ENCODE data around the gene TWSG1.
A peak's percentile ranks its signal among the peaks of the same experiment; 100 is the strongest.
"Not testable (repeated sequence)": the region's sequence is repeated elsewhere in the genome, so short reads cannot be mapped to it uniquely, and the experiment has no call there.

Gene TWSG1

GRCh38 chr18:9401176-9401575 is 66.6 kb downstream of the TWSG1 start:
- Histone ChIP-seq H3K9me3 (ENCODE audit: insufficient read depth, low read depth, low read length) (no peaks in the 10 kb centered on the region), H3K9me2 (replicated peaks; ENCODE audit: low read depth, low read length) (no peaks in the 10 kb centered on the region), H3K79me2 (ENCODE audit: insufficient read depth, low read length) (no peaks in the 10 kb centered on the region), H3F3A (ENCODE audit: low read depth) (no peaks in the 10 kb centered on the region), H3K4me3 (ENCODE audit: low read length, poor library complexity, severe bottlenecking) (no peak overlapping the region), H3K4me2 (ENCODE audit: low read depth, low read length, poor library complexity, severe bottlenecking) (no peak overlapping the region), H2AFZ (ENCODE audit: low read length) (no peak overlapping the region), H4K20me1 (ENCODE audit: insufficient read depth, low read length, poor library complexity, severe bottlenecking) (no peaks in the 10 kb centered on the region), H3K4me1 (ENCODE audit: insufficient read depth, low read length, poor library complexity, severe bottlenecking) (no peaks in the 10 kb centered on the region), H3K36me3 (ENCODE audit: insufficient read depth, low read length) (peaks cover 7% of the 10 kb centered on the region; the same call in 1 of the 2 replicates), H3K27me3 (ENCODE audit: insufficient read depth, low read length, poor library complexity, severe bottlenecking) (no peaks in the 10 kb centered on the region), H3K9ac (ENCODE audit: low read depth, low read length, poor library complexity, severe bottlenecking) (no peak overlapping the region)
- TF ChIP-seq EZH2phosphoT487 (IDR thresholded peaks at IDR 0.05; ENCODE audit: borderline replicate concordance) = no peak

GRCh38 chr18:9402358-9403007 is 67.9 kb downstream of the TWSG1 start:
- H3K36me3 ChIP-seq (ENCODE audit: insufficient read depth, low read length); H3K27me3 ChIP-seq (ENCODE audit: insufficient read depth, low read length, poor library complexity, severe bottlenecking); H4K20me1 ChIP-seq (ENCODE audit: insufficient read depth, low read length, poor library complexity, severe bottlenecking); H3K9ac ChIP-seq (ENCODE audit: low read depth, low read length, poor library complexity, severe bottlenecking); H3K79me2 ChIP-seq (ENCODE audit: insufficient read depth, low read length); H3K4me3 ChIP-seq (ENCODE audit: low read length, poor library complexity, severe bottlenecking); H3K9me3 ChIP-seq (ENCODE audit: insufficient read depth, low read depth, low read length); H3K4me2 ChIP-seq (ENCODE audit: low read depth, low read length, poor library complexity, severe bottlenecking); H2AFZ ChIP-seq (ENCODE audit: low read length); H3K4me1 ChIP-seq (ENCODE audit: insufficient read depth, low read length, poor library complexity, severe bottlenecking); H3F3A ChIP-seq (ENCODE audit: low read depth); H3K9me2 ChIP-seq (replicated peaks; ENCODE audit: low read depth, low read length): not testable (repeated sequence)

- Histone ChIP-seq H3K9me3 (ENCODE audit: insufficient read depth, low read depth, low read length) (no peaks in the 10 kb centered on the region), H3K4me1 (ENCODE audit: insufficient read depth, low read length, poor library complexity, severe bottlenecking) (no peaks in the 10 kb centered on the region), H3K4me3 (ENCODE audit: low read length, poor library complexity, severe bottlenecking) (peak overlapping the region; percentile 68), H3K79me2 (ENCODE audit: insufficient read depth, low read length) (no peaks in the 10 kb centered on the region), H3K27me3 (ENCODE audit: insufficient read depth, low read length, poor library complexity, severe bottlenecking) (no peaks in the 10 kb centered on the region), H3F3A (ENCODE audit: low read depth) (no peaks in the 10 kb centered on the region), H3K9ac (ENCODE audit: low read depth, low read length, poor library complexity, severe bottlenecking) (peak overlapping the region; percentile 55), H2AFZ (ENCODE audit: low read length) (peak overlapping the region; percentile 56; the same call in 1 of the 2 replicates), H3K36me3 (ENCODE audit: insufficient read depth, low read length) (no peaks in the 10 kb centered on the region), H3K9me2 (replicated peaks; ENCODE audit: low read depth, low read length) (no peaks in the 10 kb centered on the region), H4K20me1 (ENCODE audit: insufficient read depth, low read length, poor library complexity, severe bottlenecking) (no peaks in the 10 kb centered on the region), H3K4me2 (ENCODE audit: low read depth, low read length, poor library complexity, severe bottlenecking) (peak overlapping the region; percentile 55)
- TF ChIP-seq EZH2phosphoT487 (IDR thresholded peaks at IDR 0.05; ENCODE audit: borderline replicate concordance) (no peak), CTCF (conservative IDR thresholded peaks at IDR 0.05; ENCODE audit: low read length) (peak; percentile 41)
Measured at GRCh38 chr18:9403795-9404564, 69.4 kb downstream of the TWSG1 start.

- Histone ChIP-seq H4K20me1 (ENCODE audit: insufficient read depth, low read length, poor library complexity, severe bottlenecking) (no peaks in the 10 kb centered on the region), H3K27me3 (ENCODE audit: insufficient read depth, low read length, poor library complexity, severe bottlenecking) (no peaks in the 10 kb centered on the region), H3K4me3 (ENCODE audit: low read length, poor library complexity, severe bottlenecking) (peak overlapping the region; percentile 68), H3K79me2 (ENCODE audit: insufficient read depth, low read length) (no peaks in the 10 kb centered on the region), H2AFZ (ENCODE audit: low read length) (peak overlapping the region; percentile 56; the same call in 1 of the 2 replicates), H3F3A (ENCODE audit: low read depth) (no peaks in the 10 kb centered on the region), H3K9ac (ENCODE audit: low read depth, low read length, poor library complexity, severe bottlenecking) (peak overlapping the region; percentile 55), H3K9me3 (ENCODE audit: insufficient read depth, low read depth, low read length) (no peaks in the 10 kb centered on the region), H3K36me3 (ENCODE audit: insufficient read depth, low read length) (no peaks in the 10 kb centered on the region), H3K4me1 (ENCODE audit: insufficient read depth, low read length, poor library complexity, severe bottlenecking) (no peaks in the 10 kb centered on the region), H3K4me2 (ENCODE audit: low read depth, low read length, poor library complexity, severe bottlenecking) (peak overlapping the region; percentile 55), H3K9me2 (replicated peaks; ENCODE audit: low read depth, low read length) (no peaks in the 10 kb centered on the region)
- TF ChIP-seq CTCF (conservative IDR thresholded peaks at IDR 0.05; ENCODE audit: low read length) (no peak), EZH2phosphoT487 (IDR thresholded peaks at IDR 0.05; ENCODE audit: borderline replicate concordance) (no peak)
Measured at GRCh38 chr18:9404565-9405060, 70.0 kb downstream of the TWSG1 start.
